Measurements from ENCODE around the gene MSL3B.

Gene MSL3B

GRCh38 chr2:233818639-233819621, 49.3 kb downstream of the MSL3B start:
- Mint-ChIP-seq H3K9me3 (no peaks in the 10 kb centered on the region), H3K36me3 (ENCODE audit: low read depth) (no peaks in the 10 kb centered on the region), H3K27me3 (peaks cover 4% of the 10 kb centered on the region), H3K4me3 (no peak overlapping the region), H3K27ac (no peak overlapping the region), H3K4me1 (ENCODE audit: low read depth) (no peaks in the 10 kb centered on the region)

- Mint-ChIP-seq H3K27ac (no peak overlapping the region), H3K27me3 (peaks cover 4% of the 10 kb centered on the region), H3K4me1 (ENCODE audit: low read depth) (no peaks in the 10 kb centered on the region), H3K9me3 (no peaks in the 10 kb centered on the region), H3K36me3 (ENCODE audit: low read depth) (no peaks in the 10 kb centered on the region), H3K4me3 (no peak overlapping the region)
Observed at GRCh38 chr2:233817995-233818638, 50.1 kb downstream of the MSL3B start.

- Mint-ChIP-seq H3K4me3 (no peak overlapping the region), H3K27me3 (peaks cover 4% of the 10 kb centered on the region), H3K9me3 (no peaks in the 10 kb centered on the region), H3K4me1 (ENCODE audit: low read depth) (no peaks in the 10 kb centered on the region), H3K27ac (no peak overlapping the region), H3K36me3 (ENCODE audit: low read depth) (no peaks in the 10 kb centered on the region)
Observed at GRCh38 chr2:233817361-233817911, 50.8 kb downstream of the MSL3B start.

DNA sequence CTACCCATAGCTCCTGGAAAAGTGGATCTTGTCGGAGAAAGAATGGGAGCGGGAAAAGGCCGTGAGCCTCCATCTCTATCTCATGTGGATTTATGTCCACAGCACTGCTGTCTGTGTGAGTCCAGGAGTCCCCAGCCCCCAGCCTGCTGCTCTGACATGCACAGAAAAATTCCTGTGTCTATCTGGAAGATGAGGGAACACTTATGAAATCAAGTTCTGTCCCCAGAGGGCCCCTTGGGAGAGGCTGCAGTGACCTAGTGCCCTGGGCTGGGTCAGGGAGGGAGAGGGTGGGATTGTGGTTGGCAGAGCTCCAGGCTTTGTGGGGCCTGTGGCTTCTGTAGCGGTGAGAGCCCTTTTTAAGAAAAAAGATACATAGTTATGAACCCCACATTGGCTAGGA, 51.4 kb downstream of the MSL3B start:
- H3K27ac Mint-ChIP-seq, result no peak overlapping the region
- no peaks in the 10 kb centered on the region for H3K9me3 Mint-ChIP-seq
- H3K4me1 Mint-ChIP-seq (ENCODE audit: low read depth), result no peaks in the 10 kb centered on the region
- no peak overlapping the region for H3K4me3 Mint-ChIP-seq
- peaks cover 4% of the 10 kb centered on the region for H3K27me3 Mint-ChIP-seq
- H3K36me3 Mint-ChIP-seq (ENCODE audit: low read depth), result no peaks in the 10 kb centered on the region

DNA sequence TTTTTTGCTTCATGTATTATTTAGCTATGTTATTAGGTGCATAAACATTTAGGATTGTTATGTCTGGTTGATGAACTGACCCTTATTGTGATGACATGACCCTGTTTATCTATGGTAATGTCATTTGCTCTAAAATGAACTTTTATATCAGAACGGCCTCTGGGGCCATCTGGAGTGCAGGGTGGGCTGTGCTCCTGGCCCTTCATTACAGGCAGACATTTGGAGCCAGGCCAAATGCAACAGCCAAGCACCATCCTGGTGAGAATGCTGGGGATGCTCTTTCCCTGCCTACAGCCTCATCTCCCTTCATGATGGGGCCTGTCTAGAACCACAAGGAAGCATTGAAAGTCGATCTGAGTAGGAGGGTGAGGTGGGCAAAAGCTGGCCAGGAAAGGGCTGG, 51.9 kb downstream of the MSL3B start:
- H3K4me1 Mint-ChIP-seq (ENCODE audit: low read depth), result no peaks in the 10 kb centered on the region
- no peaks in the 10 kb centered on the region for H3K36me3 Mint-ChIP-seq (ENCODE audit: low read depth)

GRCh38 chr2:233815861-233816260, 52.3 kb downstream of the MSL3B start:
- peaks cover 6% of the 10 kb centered on the region for H3K27me3 Mint-ChIP-seq
- no peaks in the 10 kb centered on the region for H3K36me3 Mint-ChIP-seq (ENCODE audit: low read depth)
- H3K4me3 Mint-ChIP-seq, result no peak overlapping the region
- no peaks in the 10 kb centered on the region for H3K4me1 Mint-ChIP-seq (ENCODE audit: low read depth)
- no peaks in the 10 kb centered on the region for H3K9me3 Mint-ChIP-seq
- H3K27ac Mint-ChIP-seq, result no peak overlapping the region

More for the DNA sequence above, 51.9 kb downstream of the MSL3B start:
- peaks cover 4% of the 10 kb centered on the region for H3K27me3 Mint-ChIP-seq
- H3K9me3 Mint-ChIP-seq, result no peaks in the 10 kb centered on the region
- no peak overlapping the region for H3K4me3 Mint-ChIP-seq
- H3K27ac Mint-ChIP-seq, result no peak overlapping the region
